H54 (cell line): ENCODE measurements around the gene ITIH1.
"Not testable (repeated sequence)": the region's sequence is repeated elsewhere in the genome, so short reads cannot be mapped to it uniquely, and the experiment has no call there.

Experiments used
- DNase-seq: peaks from one replicate; pipeline ENCODE4 v3.0.0; 2011; ENCODE audit warnings: low spot score, mixed read lengths; ENCODE audit not compliant: insufficient read length
- FAIRE-seq: peaks from 3 replicates; lab custom pipeline; 2011; peaks lifted over from hg19 to GRCh38; lab: Jason Lieb, UNC
- POLR2A ChIP-seq: IDR thresholded peaks from 2 replicates; pipeline ENCODE4 v1.6.1; 2011; ENCODE audit warnings: low read depth, mild to moderate bottlenecking, low read length

The ITIH1 gene

GRCh38 chr3:52763466-52763865 lies 13.9 kb upstream of the ITIH1 start:
- DNase-seq (no peak), FAIRE-seq (no peak)
- no peak for TF ChIP-seq POLR2A

GRCh38 chr3:52769786-52770455 lies 7.5 kb upstream of the ITIH1 start:
- FAIRE-seq (no peak), DNase-seq (no peak)
- TF ChIP-seq POLR2A: no peak

GRCh38 chr3:52770496-52771333 lies 6.7 kb upstream of the ITIH1 start, which contains the start of gene NEK4:
TSS of gene NEK4 (minus strand) at chr3:52770940. CDS start at chr3:52770746, 194 bp downstream.
- peak; percentile 69; the same call in 1 of the 2 replicates for TF ChIP-seq POLR2A
- peak; percentile 93 for DNase-seq
- FAIRE-seq: peak; percentile 52

- no peak for DNase-seq
- no peak for FAIRE-seq
- no peak for TF ChIP-seq POLR2A
These were observed 6.1 kb upstream of the ITIH1 start for GRCh38 chr3:52771334-52771681.

- FAIRE-seq (no peak), DNase-seq (no peak)
- no peak for TF ChIP-seq POLR2A
These were observed 5.7 kb upstream of the ITIH1 start for GRCh38 chr3:52771702-52772101.

- no peak for TF ChIP-seq POLR2A
- no peak for FAIRE-seq
- DNase-seq: no peak
These were observed 3.9 kb upstream of the ITIH1 start for GRCh38 chr3:52773361-52774065.

GRCh38 chr3:52774066-52774713 lies 3.2 kb upstream of the ITIH1 start:
- DNase-seq (no peak), FAIRE-seq (no peak)
- TF ChIP-seq POLR2A: no peak

- FAIRE-seq: no peak
- DNase-seq: no peak
- no peak for TF ChIP-seq POLR2A
These were observed 2.2 kb upstream of the ITIH1 start for GRCh38 chr3:52774901-52775864.

- FAIRE-seq: no peak
- TF ChIP-seq POLR2A: no peak
- DNase-seq: no peak
These were observed 1.5 kb upstream of the ITIH1 start for GRCh38 chr3:52775877-52776276.

GRCh38 chr3:52776486-52776885 lies 913 bp upstream of the ITIH1 start:
- FAIRE-seq, DNase-seq: not testable (repeated sequence)

- no peak for TF ChIP-seq POLR2A
- DNase-seq (no peak), FAIRE-seq (no peak)
These were observed 783 bp downstream of the ITIH1 start for GRCh38 chr3:52777959-52778805.

GRCh38 chr3:52779011-52779836 lies 1.8 kb downstream of the ITIH1 start:
- DNase-seq (no peak), FAIRE-seq (no peak)
- TF ChIP-seq POLR2A: no peak
